ENCODE data around the gene COL9A3.

The COL9A3 gene

DNA sequence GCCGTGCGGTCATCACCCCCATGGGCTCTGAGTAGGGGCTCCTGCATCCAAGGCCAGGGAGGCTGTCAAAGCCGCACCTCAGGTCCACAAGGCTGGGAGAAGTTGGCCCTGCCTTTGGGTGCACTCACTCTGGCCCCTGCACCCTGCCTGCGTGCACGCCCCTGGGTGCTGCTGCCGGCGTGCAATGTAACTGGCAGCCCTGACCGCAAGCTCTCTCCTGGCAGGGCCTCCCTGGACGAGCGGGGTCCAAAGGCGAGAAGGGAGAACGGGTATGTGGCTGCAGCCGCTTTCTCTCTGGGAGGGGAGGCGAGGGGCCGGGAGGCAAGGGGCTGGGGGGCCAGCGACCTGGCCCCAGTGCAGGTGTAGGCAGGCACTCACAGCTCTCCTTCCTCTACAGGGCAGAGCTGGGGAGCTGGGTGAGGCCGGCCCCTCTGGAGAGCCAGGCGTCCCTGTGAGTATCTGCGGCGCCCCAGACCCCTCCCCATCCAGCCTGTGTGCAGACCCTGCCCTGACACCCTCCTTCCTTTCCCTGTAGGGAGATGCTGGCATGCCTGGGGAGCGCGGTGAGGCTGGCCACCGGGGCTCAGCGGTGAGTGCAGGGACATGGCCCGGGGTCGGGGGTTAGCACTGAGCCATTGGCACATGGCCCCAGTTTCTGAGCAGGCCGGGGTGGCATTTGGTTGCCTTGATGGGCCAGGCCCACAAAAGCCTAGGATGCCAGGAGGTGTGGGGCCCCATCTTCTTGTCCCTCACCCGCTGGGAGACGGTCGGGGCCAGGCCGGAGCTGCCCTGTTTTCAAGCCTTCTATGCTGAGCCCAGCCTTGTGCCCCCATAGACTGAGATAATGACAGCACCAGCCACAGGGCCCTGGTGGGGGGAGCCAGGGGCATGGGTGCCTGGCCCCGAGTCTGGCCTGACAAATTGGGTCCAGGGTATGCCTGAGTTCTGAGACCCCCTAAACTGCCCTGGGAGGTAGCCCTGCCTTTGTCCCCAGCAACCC, 12.7 kb downstream of the COL9A3 start:
- Mint-ChIP-seq H3K27me3 (no peaks in the 10 kb centered on the region), H3K4me3 (no peak overlapping the region), H3K9me3 (no peaks in the 10 kb centered on the region), H3K27ac (no peak overlapping the region), H3K4me1 (peaks cover 13% of the 10 kb centered on the region)
- ATAC-seq (peak; percentile 16), DNase-seq (no peak)

DNA sequence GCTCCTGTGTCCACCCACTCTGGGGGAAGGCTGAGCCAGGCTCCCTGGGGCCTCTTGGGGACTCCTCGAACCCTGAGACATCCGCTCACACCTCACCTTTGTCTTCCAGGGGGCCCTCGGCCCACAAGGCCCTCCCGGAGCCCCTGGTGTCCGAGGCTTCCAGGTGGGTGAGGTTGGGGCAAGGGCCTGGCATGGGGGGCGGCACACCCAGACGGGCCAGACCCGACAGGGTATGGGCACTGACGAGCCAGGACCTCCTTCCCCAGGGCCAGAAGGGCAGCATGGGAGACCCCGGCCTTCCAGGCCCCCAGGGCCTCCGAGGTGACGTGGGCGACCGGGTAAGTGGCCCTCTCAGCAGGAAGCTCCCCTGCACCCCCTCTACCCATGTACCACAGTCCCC, 13.4 kb downstream of the COL9A3 start:
- Mint-ChIP-seq H3K9me3 (no peaks in the 10 kb centered on the region), H3K4me3 (no peak overlapping the region), H3K27me3 (no peaks in the 10 kb centered on the region), H3K4me1 (peaks cover 13% of the 10 kb centered on the region), H3K27ac (no peak overlapping the region)
- ATAC-seq (no peak), DNase-seq (no peak)

- ATAC-seq = no peak
- no peak for DNase-seq
- H3K4me3 Mint-ChIP-seq = no peak overlapping the region
- no peak overlapping the region for H3K27ac Mint-ChIP-seq
- peaks cover 13% of the 10 kb centered on the region for H3K4me1 Mint-ChIP-seq
- no peaks in the 10 kb centered on the region for H3K9me3 Mint-ChIP-seq
- no peaks in the 10 kb centered on the region for H3K27me3 Mint-ChIP-seq
These were observed 14.0 kb downstream of the COL9A3 start for GRCh38 chr20:62830821-62831220.

DNA sequence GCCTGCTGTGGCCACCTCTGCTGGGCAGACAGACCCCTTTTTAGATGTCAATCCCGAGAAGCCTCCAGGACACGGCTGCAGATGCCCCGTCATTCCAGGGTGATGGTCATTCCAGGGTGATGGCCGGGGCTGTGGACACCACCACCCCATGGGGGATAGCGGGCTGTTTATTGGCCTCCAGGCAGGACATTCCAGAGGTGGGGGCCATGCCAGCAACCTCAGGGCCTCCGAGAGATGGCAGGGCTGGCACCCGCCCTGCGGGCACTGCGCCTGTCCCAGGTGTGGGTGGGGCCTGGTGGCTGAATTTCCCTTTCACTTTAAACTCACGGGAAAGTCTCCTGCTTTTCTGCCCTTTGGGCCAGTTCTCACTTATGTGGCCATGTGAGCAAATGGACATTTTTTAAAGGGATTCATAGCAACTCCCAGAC, 14.5 kb downstream of the COL9A3 start:
- no peaks in the 10 kb centered on the region for H3K27me3 Mint-ChIP-seq
- H3K27ac Mint-ChIP-seq = peak overlapping the region in 1 of 2 donors; percentile 7
- H3K4me3 Mint-ChIP-seq = no peak overlapping the region
- H3K9me3 Mint-ChIP-seq = no peaks in the 10 kb centered on the region
- DNase-seq (no peak), ATAC-seq (no peak)
- peaks cover 13% of the 10 kb centered on the region for H3K4me1 Mint-ChIP-seq

GRCh38 chr20:62831854-62832211, 15.0 kb downstream of the COL9A3 start:
- no peaks in the 10 kb centered on the region for H3K27me3 Mint-ChIP-seq
- H3K27ac Mint-ChIP-seq = no peak overlapping the region
- H3K9me3 Mint-ChIP-seq = no peaks in the 10 kb centered on the region
- peaks cover 13% of the 10 kb centered on the region for H3K4me1 Mint-ChIP-seq
- DNase-seq = no peak
- ATAC-seq = no peak
- no peak overlapping the region for H3K4me3 Mint-ChIP-seq

GRCh38 chr20:62832212-62832922, 15.5 kb downstream of the COL9A3 start:
- Mint-ChIP-seq H3K4me3 (no peak overlapping the region), H3K27me3 (no peaks in the 10 kb centered on the region), H3K27ac (no peak overlapping the region), H3K9me3 (no peaks in the 10 kb centered on the region), H3K4me1 (peaks cover 13% of the 10 kb centered on the region)
- no peak for ATAC-seq
- DNase-seq = no peak

DNA sequence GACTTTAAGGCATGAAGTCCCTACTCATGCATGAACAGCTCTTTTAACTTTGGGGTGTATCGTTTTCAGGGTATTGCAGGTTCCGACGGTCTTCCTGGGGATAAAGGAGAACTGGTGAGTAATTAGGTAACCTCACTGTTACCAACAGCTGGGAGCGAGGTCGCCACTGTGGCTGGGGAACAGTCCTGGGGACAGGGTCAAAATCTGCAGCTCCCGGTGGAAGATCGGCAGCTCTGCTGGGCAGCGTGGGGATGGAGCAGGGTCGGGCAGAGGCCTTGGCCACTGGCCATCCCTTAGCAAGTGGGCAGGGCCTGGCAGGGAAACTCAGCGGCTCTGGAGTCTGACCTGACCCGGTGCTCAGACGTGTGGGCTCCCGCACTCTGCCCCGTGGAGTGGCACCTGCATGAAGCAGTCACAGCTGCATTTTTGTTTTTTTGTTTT, 16.1 kb downstream of the COL9A3 start:
- H3K27ac Mint-ChIP-seq = peak overlapping the region in 1 of 2 donors; percentile 65
- H3K27me3 Mint-ChIP-seq = no peaks in the 10 kb centered on the region
- H3K9me3 Mint-ChIP-seq = no peaks in the 10 kb centered on the region
- peaks cover 13% of the 10 kb centered on the region for H3K4me1 Mint-ChIP-seq
- DNase-seq = no peak
- no peak overlapping the region for H3K4me3 Mint-ChIP-seq
- no peak for ATAC-seq

GRCh38 chr20:62834967-62835730, 18.3 kb downstream of the COL9A3 start:
- Mint-ChIP-seq H3K9me3 (no peaks in the 10 kb centered on the region), H3K4me3 (no peak overlapping the region), H3K4me1 (peaks cover 13% of the 10 kb centered on the region), H3K27me3 (no peaks in the 10 kb centered on the region), H3K27ac (no peak overlapping the region)
- ATAC-seq = no peak
- no peak for DNase-seq

DNA sequence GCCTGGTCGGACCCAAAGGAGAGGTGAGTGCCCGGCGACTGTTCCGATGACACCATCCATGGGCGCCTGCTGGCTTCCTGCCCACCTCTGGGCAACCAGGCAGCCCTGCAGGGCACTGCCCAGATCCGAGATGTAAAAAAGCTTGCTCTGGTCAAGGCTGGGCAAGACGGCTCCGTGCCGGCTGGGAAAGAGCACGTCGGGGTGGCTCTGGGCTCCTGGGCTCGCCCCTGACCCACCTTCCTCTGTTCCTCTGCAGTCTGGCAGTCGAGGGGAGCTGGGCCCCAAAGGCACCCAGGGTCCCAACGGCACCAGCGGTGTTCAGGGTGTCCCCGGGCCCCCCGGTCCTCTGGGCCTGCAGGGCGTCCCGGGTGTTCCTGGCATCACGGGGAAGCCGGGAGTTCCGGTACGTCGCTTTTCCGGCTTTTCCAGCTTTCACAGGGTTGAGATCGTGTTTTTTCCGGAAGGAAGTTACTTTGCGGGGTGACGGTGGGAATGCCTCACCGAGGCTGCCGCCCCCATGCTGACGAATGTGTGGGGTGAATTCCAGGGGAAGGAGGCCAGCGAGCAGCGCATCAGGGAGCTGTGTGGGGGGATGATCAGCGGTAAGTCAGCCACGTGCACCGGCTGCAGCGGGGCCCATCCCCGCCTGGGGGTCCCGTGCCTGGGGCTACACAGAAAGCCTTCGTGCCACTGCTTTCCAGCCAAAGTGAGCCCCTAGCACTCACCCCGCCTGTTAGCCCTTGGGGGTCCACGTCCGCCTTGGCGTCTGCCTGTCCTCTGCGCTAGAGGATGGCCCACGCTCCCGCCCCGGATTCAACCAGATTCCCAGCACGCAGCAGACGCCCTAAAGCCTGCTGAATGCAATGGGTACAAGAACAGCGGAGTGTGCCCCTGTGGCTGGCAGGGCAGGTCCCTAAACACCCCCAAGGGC, 19.3 kb downstream of the COL9A3 start:
- Mint-ChIP-seq H3K9me3 (no peaks in the 10 kb centered on the region), H3K4me3 (no peak overlapping the region), H3K4me1 (peaks cover 13% of the 10 kb centered on the region), H3K27ac (no peak overlapping the region), H3K27me3 (no peaks in the 10 kb centered on the region)
- ATAC-seq (no peak), DNase-seq (no peak)

DNA sequence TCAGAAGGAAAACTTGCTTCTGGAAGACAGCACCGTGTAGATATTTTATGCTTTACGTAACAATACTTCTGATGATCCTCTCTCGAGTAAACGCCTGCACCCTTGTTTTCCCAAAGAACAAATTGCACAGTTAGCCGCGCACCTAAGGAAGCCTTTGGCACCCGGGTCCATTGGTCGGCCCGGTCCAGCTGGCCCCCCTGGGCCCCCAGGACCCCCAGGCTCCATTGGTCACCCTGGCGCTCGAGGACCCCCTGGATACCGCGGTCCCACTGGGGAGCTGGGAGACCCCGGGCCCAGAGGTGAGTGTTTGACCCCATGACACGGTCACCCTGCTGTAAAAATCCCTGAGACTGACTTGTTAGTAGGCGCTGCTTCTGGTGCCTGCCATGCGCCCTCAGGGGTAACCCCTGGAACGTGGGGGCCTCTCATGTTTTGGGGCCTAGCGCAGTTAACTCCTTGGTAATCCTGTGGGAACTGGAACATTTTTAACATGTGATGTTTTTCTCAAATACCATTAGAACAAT, 20.2 kb downstream of the COL9A3 start:
- Mint-ChIP-seq H3K27ac (no peak overlapping the region), H3K4me1 (peaks cover 10% of the 10 kb centered on the region), H3K4me3 (no peak overlapping the region), H3K27me3 (no peaks in the 10 kb centered on the region), H3K9me3 (no peaks in the 10 kb centered on the region)
- DNase-seq (no peak), ATAC-seq (no peak)

DNA sequence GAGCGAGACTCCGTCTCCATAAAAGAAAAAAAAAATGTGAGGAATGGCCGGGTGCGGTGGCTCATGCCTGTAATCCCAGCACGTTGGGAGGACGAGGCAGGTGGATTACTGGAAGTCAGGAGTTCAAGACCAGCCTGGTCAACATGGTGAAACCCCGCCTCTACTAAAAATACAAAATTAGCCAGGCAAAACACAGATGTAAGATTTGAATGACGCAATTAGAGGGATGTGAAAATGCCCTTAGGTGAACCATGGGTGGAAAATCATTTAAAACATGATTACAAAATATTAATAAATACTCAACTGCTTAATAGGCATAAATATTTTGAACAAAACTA, 20.9 kb downstream of the COL9A3 start:
- Mint-ChIP-seq H3K27ac (no peak overlapping the region), H3K4me1 (peaks cover 3% of the 10 kb centered on the region), H3K9me3 (no peaks in the 10 kb centered on the region), H3K4me3 (no peak overlapping the region), H3K27me3 (no peaks in the 10 kb centered on the region)
- DNase-seq (no peak), ATAC-seq (no peak)

DNA sequence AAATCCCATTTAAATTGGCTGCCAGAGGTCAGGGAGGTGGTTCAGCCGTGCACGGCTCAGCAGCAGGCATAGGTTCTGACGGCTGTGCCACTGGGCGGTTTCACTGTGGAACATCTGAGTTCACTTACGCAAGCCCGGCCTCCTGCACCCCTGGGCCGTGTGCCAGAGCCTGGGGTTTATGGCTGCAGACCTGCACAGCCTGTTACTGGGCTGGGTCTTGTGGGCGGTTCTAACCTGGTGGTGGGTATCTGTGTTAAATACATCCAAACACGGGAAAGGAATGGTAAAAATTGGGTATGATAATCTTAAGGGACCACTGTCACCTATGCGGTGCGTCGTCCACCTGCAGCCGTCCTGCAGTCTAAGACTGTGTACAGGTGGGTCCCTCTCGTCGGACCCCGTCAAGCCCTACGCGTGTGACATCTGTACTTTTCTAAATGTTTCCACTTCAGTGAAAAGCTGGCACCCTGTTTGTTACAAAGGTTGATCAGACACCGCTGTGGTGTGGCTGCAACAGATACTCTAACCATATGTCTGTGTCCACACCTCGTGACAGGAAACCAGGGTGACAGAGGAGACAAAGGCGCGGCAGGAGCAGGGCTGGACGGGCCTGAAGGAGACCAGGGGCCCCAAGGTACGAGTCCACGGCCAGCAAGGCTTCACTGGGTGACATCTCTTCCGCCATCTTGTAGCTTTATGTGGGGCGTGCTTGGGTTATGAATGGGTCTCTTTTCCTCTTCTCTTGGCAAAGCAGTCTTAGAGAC, 21.5 kb downstream of the COL9A3 start:
- Mint-ChIP-seq H3K27me3 (no peaks in the 10 kb centered on the region), H3K27ac (no peak overlapping the region), H3K4me3 (no peak overlapping the region), H3K9me3 (no peaks in the 10 kb centered on the region), H3K4me1 (no peaks in the 10 kb centered on the region)
- ATAC-seq = no peak
- no peak for DNase-seq

DNA sequence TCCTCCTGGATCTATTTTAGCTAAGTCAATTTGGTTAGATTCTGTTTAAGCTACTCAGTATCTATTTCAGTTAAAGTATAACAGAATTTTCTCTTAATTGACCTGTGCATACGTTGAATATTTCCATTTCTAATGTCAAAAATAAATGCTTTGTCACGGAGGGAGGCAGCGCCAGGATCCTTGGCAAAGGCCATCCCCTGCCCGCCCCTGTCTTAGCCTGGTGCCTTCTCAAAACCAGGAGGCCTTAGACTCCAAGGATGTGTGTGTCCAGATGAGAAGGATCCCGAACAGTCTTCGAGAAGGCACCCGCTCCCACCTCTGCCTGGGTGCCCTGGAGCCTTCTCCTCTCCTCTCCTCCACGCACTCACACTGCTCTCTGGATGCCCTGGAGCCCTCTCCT, 22.4 kb downstream of the COL9A3 start:
- DNase-seq (no peak), ATAC-seq (no peak)

GRCh38 chr20:62839816-62840215, 23.0 kb downstream of the COL9A3 start:
- Mint-ChIP-seq H3K9me3 (no peaks in the 10 kb centered on the region), H3K4me3 (no peak overlapping the region), H3K4me1 (no peaks in the 10 kb centered on the region), H3K27ac (no peak overlapping the region), H3K27me3 (no peaks in the 10 kb centered on the region)
- ATAC-seq (no peak), DNase-seq (no peak)

More for the DNA sequence above, 22.4 kb downstream of the COL9A3 start:
- H3K27me3 Mint-ChIP-seq = no peaks in the 10 kb centered on the region
- H3K4me1 Mint-ChIP-seq = no peaks in the 10 kb centered on the region
- H3K27ac Mint-ChIP-seq = no peak overlapping the region
- no peaks in the 10 kb centered on the region for H3K9me3 Mint-ChIP-seq
- H3K4me3 Mint-ChIP-seq = no peak overlapping the region
